ENCODE measurements around the gene KLLN. TPM values are rescaled to one million over a fixed set of nuclear protein-coding genes. Genes with fewer than 3 reads are reported as not detected.
"Not testable (repeated sequence)": the region's sequence is repeated elsewhere in the genome, so short reads cannot be mapped to it uniquely, and the experiment has no call there.

KLLN gene
- total RNA-seq, 4 donors from 2014 or later, result 0.79 to 1.00 (median 0.82) TPM; not detected in 1

GRCh38 chr10:87849001-87849400 is 14.3 kb downstream of the KLLN start:
- Histone ChIP-seq H3K9me3 (no peaks in the 10 kb centered on the region), H3K4me3 (no peak overlapping the region), H3K36me3 (no peaks in the 10 kb centered on the region), H3K4me1 (peaks cover 0 to 5% (median 2%) of the 10 kb centered on the region in 4 donors), H3K27me3 (no peaks in the 10 kb centered on the region), H3K27ac (no peak overlapping the region)
- no peak for DNase-seq
- intact Hi-C loops (cut with DNase I; ENCODE audit: low total_unique reads), result no loop called here
- TF ChIP-seq POLR2AphosphoS5 (IDR thresholded peaks at IDR 0.05) (no peak), CTCF (IDR thresholded peaks at IDR 0.05) (no peak), EP300 (IDR thresholded peaks at IDR 0.05; ENCODE audit: low read depth) (no peak), POLR2A (IDR thresholded peaks at IDR 0.05) (no peak)
- in situ Hi-C loops (cut with MboI; ENCODE audit: low pct_ligation_motif_present in 1 of 4, low pct_unique_long_range_greater_than_20kb in 1 of 4, low sequenced_read_pairs in 3 of 4), result loop anchor here in 1 of 4 donors (25.0 kb wide), 1 partner anchor 688 kb away; no protein-coding TSS in a partner anchor

- H3K4me3 ChIP-seq, result no peak overlapping the region
- TF ChIP-seq EP300 (IDR thresholded peaks at IDR 0.05; ENCODE audit: low read depth) (no peak), POLR2AphosphoS5 (IDR thresholded peaks at IDR 0.05) (no peak)
- intact Hi-C loops (cut with DNase I; ENCODE audit: low total_unique reads) (no loop called here), in situ Hi-C loops (cut with MboI; ENCODE audit: low pct_ligation_motif_present in 1 of 4, low pct_unique_long_range_greater_than_20kb in 1 of 4, low sequenced_read_pairs in 3 of 4) (loop anchor here in 1 of 4 donors (25.0 kb wide), 1 partner anchor 690 kb away; no protein-coding TSS in a partner anchor)
- H3K27me3 ChIP-seq, result no peaks in the 10 kb centered on the region
- H3K4me1 ChIP-seq, result peaks cover 0 to 12% (median 4%) of the 10 kb centered on the region in 4 donors
- no peak overlapping the region for H3K27ac ChIP-seq
- H3K36me3 ChIP-seq, result no peaks in the 10 kb centered on the region
- DNase-seq, result no peak
- no peaks in the 10 kb centered on the region for H3K9me3 ChIP-seq
These were observed 15.8 kb downstream of the KLLN start for GRCh38 chr10:87847550-87847949.

- H3K27ac ChIP-seq; H3K27me3 ChIP-seq; H3K36me3 ChIP-seq; DNase-seq; H3K4me3 ChIP-seq; H3K9me3 ChIP-seq; intact Hi-C loops (cut with DNase I; ENCODE audit: low total_unique reads): not testable (repeated sequence)
- WGBS, 2 donors (ENCODE audit: low coverage in 1 of 2), result 94 to 95% methylated on average over 6 to 8 of the region's 8 CpGs
- peaks cover 0 to 17% (median 5%) of the 10 kb centered on the region in 4 donors for H3K4me1 ChIP-seq
- in situ Hi-C loops (cut with MboI; ENCODE audit: low pct_ligation_motif_present in 1 of 4, low pct_unique_long_range_greater_than_20kb in 1 of 4, low sequenced_read_pairs in 3 of 4), result loop anchor here in 1 of 4 donors (25.0 kb wide), 1 partner anchor 691 kb away; no protein-coding TSS in a partner anchor
These were observed 16.6 kb downstream of the KLLN start for GRCh38 chr10:87846711-87847110.

- no peaks in the 10 kb centered on the region for H3K36me3 ChIP-seq
- intact Hi-C loops (cut with DNase I; ENCODE audit: low total_unique reads), result no loop called here
- H3K9me3 ChIP-seq, result no peaks in the 10 kb centered on the region
- WGBS, 2 donors (ENCODE audit: low coverage in 1 of 2), result 84 to 88% methylated on average over 7 of the region's 7 CpGs
- H3K27ac ChIP-seq, result no peak overlapping the region
- in situ Hi-C loops (cut with MboI; ENCODE audit: low pct_ligation_motif_present in 1 of 4, low pct_unique_long_range_greater_than_20kb in 1 of 4, low sequenced_read_pairs in 3 of 4), result loop anchor here in 1 of 4 donors (25.0 kb wide), 1 partner anchor 691 kb away; no protein-coding TSS in a partner anchor
- DNase-seq, result no peak
- no peaks in the 10 kb centered on the region for H3K27me3 ChIP-seq
- peaks cover 0 to 19% (median 8%) of the 10 kb centered on the region in 4 donors for H3K4me1 ChIP-seq
- TF ChIP-seq POLR2AphosphoS5 (IDR thresholded peaks at IDR 0.05) (no peak), EP300 (IDR thresholded peaks at IDR 0.05; ENCODE audit: low read depth) (no peak), POLR2A (IDR thresholded peaks at IDR 0.05) (no peak), CTCF (IDR thresholded peaks at IDR 0.05) (no peak)
- no peak overlapping the region for H3K4me3 ChIP-seq
These were observed 17.3 kb downstream of the KLLN start for GRCh38 chr10:87846023-87846422.

GRCh38 chr10:87845624-87845998 is 17.7 kb downstream of the KLLN start:
- H3K27ac ChIP-seq, result no peak overlapping the region
- 93 to 96% methylated on average over 3 of the region's 3 CpGs for WGBS, 2 donors (ENCODE audit: low coverage in 1 of 2)
- in situ Hi-C loops (cut with MboI; ENCODE audit: low pct_ligation_motif_present in 1 of 4, low pct_unique_long_range_greater_than_20kb in 1 of 4, low sequenced_read_pairs in 3 of 4), result loop anchor here in 1 of 4 donors (25.0 kb wide), 1 partner anchor 692 kb away; no protein-coding TSS in a partner anchor

More at GRCh38 chr10:87845624-87845998, 17.7 kb downstream of the KLLN start:
- H3K4me3 ChIP-seq, result no peak overlapping the region
- peaks cover 0 to 16% (median 6%) of the 10 kb centered on the region in 4 donors for H3K4me1 ChIP-seq
- TF ChIP-seq EP300 (IDR thresholded peaks at IDR 0.05; ENCODE audit: low read depth) (no peak), POLR2A (IDR thresholded peaks at IDR 0.05) (no peak), CTCF (IDR thresholded peaks at IDR 0.05) (no peak), POLR2AphosphoS5 (IDR thresholded peaks at IDR 0.05) (no peak)
- no peaks in the 10 kb centered on the region for H3K9me3 ChIP-seq
- DNase-seq, result no peak
- no peaks in the 10 kb centered on the region for H3K27me3 ChIP-seq
- intact Hi-C loops (cut with DNase I; ENCODE audit: low total_unique reads), result no loop called here
- H3K36me3 ChIP-seq, result no peaks in the 10 kb centered on the region

Data from transverse colon (tissue), 4 donors.